Karpas-422 (cell line): ENCODE measurements around the gene ARL4D. TPM values are rescaled to one million over a fixed set of nuclear protein-coding genes. Genes with fewer than 3 reads are reported as not detected.
"Not testable (repeated sequence)": the region's sequence is repeated elsewhere in the genome, so short reads cannot be mapped to it uniquely, and the experiment has no call there.

Source experiments
- DNase-seq: peaks from one replicate; pipeline ENCODE4 v3.0.0-alpha.2; 2015
- H2AFZ ChIP-seq: fragments of 200-600 bp; sonication (generic); 2 replicates; pipeline ENCODE4 v1.6.1; 2014; ENCODE audit warnings: antibody characterized with exemption, low read length, mixed read lengths
- H3K27ac ChIP-seq: fragments of 200-600 bp; sonication (generic); 2 replicates; pipeline ENCODE4 v1.5.1; 2014; ENCODE audit warnings: mild to moderate bottlenecking, low read length, moderate library complexity
- H3K27me3 ChIP-seq: fragments of 200-600 bp; sonication (generic); 2 replicates; pipeline ENCODE4 v1.6.1; 2014; ENCODE audit warnings: low read length, mixed read lengths
- H3K36me3 ChIP-seq: fragments of 200-600 bp; sonication (generic); 2 replicates; pipeline ENCODE4 v1.6.1; 2014; ENCODE audit warnings: low read length, mixed read lengths; ENCODE audit not compliant: insufficient read depth
- H3K4me1 ChIP-seq: fragments of 200-600 bp; sonication (generic); 2 replicates; pipeline ENCODE4 v1.6.1; 2014; ENCODE audit warnings: mild to moderate bottlenecking, low read length, mixed read lengths
- H3K4me2 ChIP-seq: fragments of 200-600 bp; sonication (generic); 2 replicates; pipeline ENCODE4 v1.6.1; 2014; ENCODE audit warnings: low read length, low read depth, mild to moderate bottlenecking; ENCODE audit not compliant: poor library complexity, severe bottlenecking
- H3K4me3 ChIP-seq: fragments of 200-600 bp; sonication (generic); 2 replicates; pipeline ENCODE4 v1.5.1; 2014; ENCODE audit warnings: mild to moderate bottlenecking, antibody characterized with exemption, low read length, mixed read lengths
- H3K79me2 ChIP-seq: fragments of 200-600 bp; sonication (generic); 2 replicates; pipeline ENCODE4 v1.6.1; 2014; ENCODE audit warnings: mild to moderate bottlenecking, low read length, mixed read lengths
- H3K9ac ChIP-seq: fragments of 200-600 bp; sonication (generic); 2 replicates; pipeline ENCODE4 v1.6.0; 2014; ENCODE audit warnings: low read length
- H3K9me2 ChIP-seq: fragments of 200-600 bp; sonication (generic), shearing (Covaris generic); replicated peaks from 2 replicates; pipeline ENCODE4 v1.6.0; 2014; ENCODE audit warnings: mild to moderate bottlenecking, low read length, moderate library complexity; ENCODE audit not compliant: insufficient read depth
- H3K9me3 ChIP-seq: fragments of 300-700, 200-600 bp; sonication (generic); 2 replicates; pipeline ENCODE4 v1.6.1; 2014; ENCODE audit warnings: low read length, mixed read lengths
- H4K20me1 ChIP-seq: fragments of 200-600 bp; sonication (generic); 2 replicates; pipeline ENCODE4 v1.6.1; 2014; ENCODE audit warnings: mild to moderate bottlenecking, antibody characterized with exemption, low read length, low read depth; ENCODE audit not compliant: insufficient read depth
- total RNA-seq: library from RNA; depleted of rRNA; stranded (reverse); fragments of >200 nt; shearing (Covaris generic); gene quantifications from 2 replicates; pipeline ENCODE4 v1.2.3, GENCODE V29; 2014; ENCODE audit warnings: low replicate concordance

ARL4D gene
- total RNA-seq, 1 experiment from 2014 or later = not detected

DNA sequence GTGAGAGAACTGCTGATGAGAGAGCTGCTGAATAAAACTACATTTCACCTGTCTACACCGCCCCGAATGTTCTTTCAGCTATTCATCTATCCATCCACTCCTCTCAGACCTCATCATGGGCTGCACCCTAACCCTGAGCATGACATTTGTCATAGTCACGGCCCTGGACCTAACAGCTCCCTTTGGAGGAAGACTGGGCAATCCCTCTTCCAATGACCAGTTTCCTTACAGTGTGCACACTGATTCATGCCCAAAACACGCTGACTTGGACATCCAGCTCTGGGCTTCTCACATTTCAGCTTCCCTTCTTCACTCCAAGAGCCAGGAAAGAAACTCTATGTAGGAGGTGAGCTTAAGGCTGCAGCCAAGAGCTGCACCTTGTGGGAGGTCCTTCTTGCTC lies 41.8 kb upstream of the ARL4D start:
- Histone ChIP-seq H3K36me3 (no peaks in the 10 kb centered on the region), H3K9me3 (no peaks in the 10 kb centered on the region), H2AFZ (no peak overlapping the region), H3K4me2 (no peak overlapping the region), H3K4me1 (peaks cover 27% of the 10 kb centered on the region), H3K9me2 (no peaks in the 10 kb centered on the region), H3K79me2 (no peaks in the 10 kb centered on the region), H3K27me3 (no peaks in the 10 kb centered on the region), H3K9ac (no peak overlapping the region), H4K20me1 (no peaks in the 10 kb centered on the region), H3K4me3 (no peak overlapping the region), H3K27ac (no peak overlapping the region)
- no peak for DNase-seq

- Histone ChIP-seq H3K9ac (peak overlapping the region; percentile 79), H3K79me2 (no peaks in the 10 kb centered on the region), H3K9me3 (no peaks in the 10 kb centered on the region), H2AFZ (peak overlapping the region; percentile 22; the same call in 1 of the 2 replicates), H4K20me1 (no peaks in the 10 kb centered on the region), H3K4me3 (peak overlapping the region; percentile 74), H3K36me3 (no peaks in the 10 kb centered on the region), H3K4me2 (peak overlapping the region; percentile 86), H3K4me1 (peaks cover 31% of the 10 kb centered on the region), H3K9me2 (no peaks in the 10 kb centered on the region), H3K27ac (peak overlapping the region; percentile 96), H3K27me3 (no peaks in the 10 kb centered on the region)
- no peak for DNase-seq
These were observed 39.2 kb upstream of the ARL4D start for GRCh38 chr17:43359469-43360110.

- H3K4me1 ChIP-seq = peaks cover 31% of the 10 kb centered on the region
- peak overlapping the region; percentile 22; the same call in 1 of the 2 replicates for H2AFZ ChIP-seq
- no peaks in the 10 kb centered on the region for H4K20me1 ChIP-seq
- peak overlapping the region; percentile 79 for H3K9ac ChIP-seq
- peak overlapping the region; percentile 74 for H3K4me3 ChIP-seq
- H3K4me2 ChIP-seq = peak overlapping the region; percentile 86
- H3K27me3 ChIP-seq = no peaks in the 10 kb centered on the region
- peak; percentile 89 for DNase-seq
- no peaks in the 10 kb centered on the region for H3K9me2 ChIP-seq
- no peaks in the 10 kb centered on the region for H3K79me2 ChIP-seq
- H3K9me3 ChIP-seq = no peaks in the 10 kb centered on the region
- H3K36me3 ChIP-seq = no peaks in the 10 kb centered on the region
- peak overlapping the region; percentile 96 for H3K27ac ChIP-seq
These were observed 38.4 kb upstream of the ARL4D start for GRCh38 chr17:43360376-43360738.

DNA sequence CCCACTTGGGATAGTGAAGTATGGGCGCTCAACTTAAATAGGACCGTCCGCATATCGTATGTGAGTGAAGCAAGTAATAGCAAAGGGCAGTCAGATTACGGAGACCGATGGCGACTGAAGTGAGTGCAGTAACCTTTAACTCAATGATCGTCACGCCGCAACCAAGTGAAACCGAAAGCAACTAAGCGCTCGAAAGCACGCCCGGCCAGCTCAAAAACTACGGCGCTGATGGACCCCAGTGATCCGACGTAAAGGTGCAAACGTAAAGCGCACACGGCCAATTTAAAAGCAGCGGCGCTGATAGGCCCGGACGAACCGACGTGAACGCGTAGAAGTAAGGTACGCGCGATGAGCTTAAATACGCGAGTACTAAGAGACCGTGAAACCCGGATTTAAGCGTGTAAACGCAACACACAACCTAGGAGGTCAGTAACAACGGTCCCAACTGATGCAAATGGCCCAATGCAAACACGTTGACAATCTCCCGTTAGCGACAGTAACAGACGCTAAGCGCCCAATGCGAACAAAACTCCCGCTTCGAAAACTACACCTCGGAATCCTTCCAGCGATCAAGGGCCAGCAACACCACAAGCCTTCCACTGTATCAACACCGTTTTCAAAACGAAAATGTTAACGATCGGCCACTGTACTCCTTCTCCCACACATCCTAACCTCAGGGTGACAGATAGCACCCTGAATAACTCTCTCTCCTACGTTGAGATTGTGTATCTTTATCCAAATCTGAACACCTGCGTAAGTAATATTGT lies 37.9 kb upstream of the ARL4D start:
- peaks cover 31% of the 10 kb centered on the region for H3K4me1 ChIP-seq
- H3K9ac ChIP-seq = peak overlapping the region; percentile 79
- no peaks in the 10 kb centered on the region for H4K20me1 ChIP-seq
- H3K4me2 ChIP-seq = peak overlapping the region; percentile 86
- no peaks in the 10 kb centered on the region for H3K9me3 ChIP-seq
- DNase-seq = peak; percentile 99
- no peaks in the 10 kb centered on the region for H3K79me2 ChIP-seq
- peak overlapping the region; percentile 96 for H3K27ac ChIP-seq
- no peaks in the 10 kb centered on the region for H3K9me2 ChIP-seq
- no peaks in the 10 kb centered on the region for H3K27me3 ChIP-seq
- H2AFZ ChIP-seq = peak overlapping the region; percentile 74; the same call in 1 of the 2 replicates
- H3K4me3 ChIP-seq = peak overlapping the region; percentile 74
- no peaks in the 10 kb centered on the region for H3K36me3 ChIP-seq

DNA sequence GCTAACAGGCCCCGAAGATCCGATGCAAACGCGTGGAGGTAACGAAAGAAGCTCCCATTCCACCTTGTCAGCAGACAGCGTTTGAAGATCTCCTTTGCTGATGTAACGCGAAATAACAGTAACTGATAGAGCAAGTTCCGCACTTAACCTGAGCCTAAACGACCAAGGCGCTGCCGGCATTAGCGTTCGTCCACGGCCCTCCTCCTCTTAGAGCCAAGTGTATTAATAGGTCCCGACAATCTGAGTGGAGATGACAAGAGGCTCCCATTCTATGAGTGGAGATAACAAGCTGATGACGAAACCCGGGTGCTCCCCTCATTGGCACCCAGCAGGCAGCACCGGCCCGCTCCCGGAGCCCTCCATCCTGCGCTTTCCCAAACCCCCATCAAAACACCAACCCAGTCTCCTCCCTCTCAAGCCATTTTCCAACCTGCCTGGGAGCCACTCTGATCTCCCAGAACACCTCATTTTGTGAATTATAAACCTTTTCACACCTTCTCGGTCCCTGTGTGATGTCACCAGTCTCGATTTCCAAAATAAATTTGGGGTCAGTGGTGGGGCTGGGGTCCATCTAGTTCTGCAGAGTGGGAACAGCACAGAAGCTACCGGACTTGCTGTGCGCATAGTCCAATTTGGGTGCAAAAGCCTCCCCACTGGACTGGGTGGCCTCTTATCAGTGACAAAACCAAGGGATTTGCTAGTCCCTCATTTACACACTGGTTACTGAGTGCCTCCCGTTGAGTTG lies 35.4 kb upstream of the ARL4D start:
- no peaks in the 10 kb centered on the region for H3K9me3 ChIP-seq
- no peak overlapping the region for H3K4me2 ChIP-seq
- H3K27ac ChIP-seq = no peak overlapping the region
- no peak overlapping the region for H3K9ac ChIP-seq
- H3K36me3 ChIP-seq = no peaks in the 10 kb centered on the region
- H3K79me2 ChIP-seq = no peaks in the 10 kb centered on the region
- H3K27me3 ChIP-seq = no peaks in the 10 kb centered on the region
- H3K4me3 ChIP-seq = no peak overlapping the region
- no peak overlapping the region for H2AFZ ChIP-seq
- H3K9me2 ChIP-seq = no peaks in the 10 kb centered on the region
- no peak for DNase-seq
- H4K20me1 ChIP-seq = no peaks in the 10 kb centered on the region
- peaks cover 46% of the 10 kb centered on the region for H3K4me1 ChIP-seq

- no peak overlapping the region for H3K27ac ChIP-seq
- H3K9ac ChIP-seq = no peak overlapping the region
- no peaks in the 10 kb centered on the region for H4K20me1 ChIP-seq
- H2AFZ ChIP-seq = no peak overlapping the region
- DNase-seq = no peak
- peaks cover 48% of the 10 kb centered on the region for H3K4me1 ChIP-seq
- no peak overlapping the region for H3K4me3 ChIP-seq
- H3K9me3 ChIP-seq = no peaks in the 10 kb centered on the region
- H3K36me3 ChIP-seq = no peaks in the 10 kb centered on the region
- H3K27me3 ChIP-seq = no peaks in the 10 kb centered on the region
- no peak overlapping the region for H3K4me2 ChIP-seq
- no peaks in the 10 kb centered on the region for H3K79me2 ChIP-seq
- no peaks in the 10 kb centered on the region for H3K9me2 ChIP-seq
These were observed 34.9 kb upstream of the ARL4D start for GRCh38 chr17:43363926-43364285.

- Histone ChIP-seq H3K27ac (no peak overlapping the region), H3K4me3 (no peak overlapping the region), H3K79me2 (no peaks in the 10 kb centered on the region), H3K27me3 (no peaks in the 10 kb centered on the region), H3K9me3 (no peaks in the 10 kb centered on the region), H3K9ac (no peak overlapping the region), H3K4me2 (no peak overlapping the region), H2AFZ (no peak overlapping the region), H3K9me2 (no peaks in the 10 kb centered on the region), H3K36me3 (no peaks in the 10 kb centered on the region), H3K4me1 (peaks cover 34% of the 10 kb centered on the region), H4K20me1 (no peaks in the 10 kb centered on the region)
- no peak for DNase-seq
These were observed 33.4 kb upstream of the ARL4D start for GRCh38 chr17:43365356-43365755.

DNA sequence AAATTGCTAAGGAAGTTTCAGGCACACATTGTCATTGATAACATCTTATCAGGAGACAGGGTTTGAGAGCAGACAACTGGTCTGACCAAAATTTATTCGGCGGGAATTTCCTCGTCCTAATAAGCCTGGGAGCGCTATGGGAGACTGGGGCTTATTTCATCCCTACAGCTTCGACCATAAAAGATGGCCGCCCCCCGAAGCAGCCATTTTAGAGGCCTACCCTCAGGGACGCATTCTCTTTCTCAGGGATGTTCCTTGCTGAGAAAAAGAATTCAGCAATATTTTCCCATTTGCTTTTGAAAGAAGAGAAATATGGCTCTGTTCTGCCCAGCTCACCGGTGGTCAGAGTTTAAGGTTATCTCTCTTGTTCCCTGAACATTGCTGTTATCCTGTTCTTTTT lies 32.9 kb upstream of the ARL4D start:
- not testable (repeated sequence) for H3K4me3 ChIP-seq, H2AFZ ChIP-seq, H3K27me3 ChIP-seq, DNase-seq, H3K4me2 ChIP-seq, H3K79me2 ChIP-seq, H3K9ac ChIP-seq, H4K20me1 ChIP-seq, H3K36me3 ChIP-seq, H3K9me2 ChIP-seq, H3K9me3 ChIP-seq, H3K27ac ChIP-seq
- H3K4me1 ChIP-seq = peaks cover 32% of the 10 kb centered on the region
